Measurements from ENCODE around the gene KCNQ1.

Gene KCNQ1

GRCh38 chr11:2413742-2414579 lies 30.8 kb upstream of the KCNQ1 start:
- Histone ChIP-seq H3K9me3 (ENCODE audit: low read length) (no peaks in the 10 kb centered on the region), H3F3A (ENCODE audit: insufficient read depth, low read length) (no peaks in the 10 kb centered on the region), H3K79me2 (ENCODE audit: insufficient read depth, low read length) (no peaks in the 10 kb centered on the region), H4K20me1 (ENCODE audit: insufficient read depth, low read length) (no peaks in the 10 kb centered on the region), H3K4me3 (ENCODE audit: low read depth, low read length, poor library complexity, severe bottlenecking) (no peak overlapping the region), H3K27me3 (ENCODE audit: insufficient read depth, low read length) (peaks cover 4% of the 10 kb centered on the region; the same call in 1 of the 2 replicates), H3K27ac (ENCODE audit: low read depth, low read length, poor library complexity, severe bottlenecking) (no peak overlapping the region), H3K4me2 (ENCODE audit: low read length) (no peak overlapping the region), H3K36me3 (ENCODE audit: insufficient read depth, low read length) (no peaks in the 10 kb centered on the region), H3K4me1 (ENCODE audit: insufficient read depth, low read length, severe bottlenecking) (no peaks in the 10 kb centered on the region), H2AFZ (ENCODE audit: low read length) (no peak overlapping the region), H3K9ac (ENCODE audit: low read length) (no peak overlapping the region), H3K9me2 (ENCODE audit: low read depth, low read length) (no peaks in the 10 kb centered on the region)
- TF ChIP-seq, protein P1, sequence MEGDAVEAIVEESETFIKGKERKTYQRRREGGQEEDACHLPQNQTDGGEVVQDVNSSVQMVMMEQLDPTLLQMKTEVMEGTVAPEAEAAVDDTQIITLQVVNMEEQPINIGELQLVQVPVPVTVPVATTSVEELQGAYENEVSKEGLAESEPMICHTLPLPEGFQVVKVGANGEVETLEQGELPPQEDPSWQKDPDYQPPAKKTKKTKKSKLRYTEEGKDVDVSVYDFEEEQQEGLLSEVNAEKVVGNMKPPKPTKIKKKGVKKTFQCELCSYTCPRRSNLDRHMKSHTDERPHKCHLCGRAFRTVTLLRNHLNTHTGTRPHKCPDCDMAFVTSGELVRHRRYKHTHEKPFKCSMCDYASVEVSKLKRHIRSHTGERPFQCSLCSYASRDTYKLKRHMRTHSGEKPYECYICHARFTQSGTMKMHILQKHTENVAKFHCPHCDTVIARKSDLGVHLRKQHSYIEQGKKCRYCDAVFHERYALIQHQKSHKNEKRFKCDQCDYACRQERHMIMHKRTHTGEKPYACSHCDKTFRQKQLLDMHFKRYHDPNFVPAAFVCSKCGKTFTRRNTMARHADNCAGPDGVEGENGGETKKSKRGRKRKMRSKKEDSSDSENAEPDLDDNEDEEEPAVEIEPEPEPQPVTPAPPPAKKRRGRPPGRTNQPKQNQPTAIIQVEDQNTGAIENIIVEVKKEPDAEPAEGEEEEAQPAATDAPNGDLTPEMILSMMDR (IDR thresholded peaks at IDR 0.05; ENCODE audit: low read length): no peak

DNA sequence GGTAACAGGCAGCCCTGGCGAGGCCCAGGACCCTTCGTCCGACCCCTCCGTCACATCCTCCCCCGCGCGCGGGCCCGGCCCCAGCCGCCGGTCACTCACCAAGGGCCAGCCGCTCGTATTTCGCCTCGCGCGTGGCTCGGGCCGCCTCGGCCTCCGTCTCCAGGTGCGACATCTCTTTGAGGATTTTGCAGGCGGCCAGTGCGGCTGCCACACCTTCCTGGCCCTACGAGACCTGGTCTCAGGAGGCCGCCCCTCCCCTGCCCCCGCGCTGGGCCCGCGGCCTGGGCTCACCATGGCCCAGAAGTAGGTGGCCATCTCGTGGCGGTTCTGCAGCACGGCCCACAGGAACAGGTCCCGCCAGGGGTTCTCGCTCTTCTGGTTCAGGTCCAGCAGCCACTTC lies 30.2 kb upstream of the KCNQ1 start:
- Histone ChIP-seq H3K4me1 (ENCODE audit: insufficient read depth, low read length, severe bottlenecking) (no peaks in the 10 kb centered on the region), H3F3A (ENCODE audit: insufficient read depth, low read length) (no peaks in the 10 kb centered on the region), H3K9me3 (ENCODE audit: low read length) (no peaks in the 10 kb centered on the region), H3K79me2 (ENCODE audit: insufficient read depth, low read length) (no peaks in the 10 kb centered on the region), H3K36me3 (ENCODE audit: insufficient read depth, low read length) (no peaks in the 10 kb centered on the region), H3K9me2 (ENCODE audit: low read depth, low read length) (no peaks in the 10 kb centered on the region), H4K20me1 (ENCODE audit: insufficient read depth, low read length) (no peaks in the 10 kb centered on the region), H3K9ac (ENCODE audit: low read length) (no peak overlapping the region), H3K27ac (ENCODE audit: low read depth, low read length, poor library complexity, severe bottlenecking) (no peak overlapping the region), H3K4me3 (ENCODE audit: low read depth, low read length, poor library complexity, severe bottlenecking) (no peak overlapping the region), H3K4me2 (ENCODE audit: low read length) (no peak overlapping the region), H2AFZ (ENCODE audit: low read length) (no peak overlapping the region), H3K27me3 (ENCODE audit: insufficient read depth, low read length) (peaks cover 4% of the 10 kb centered on the region; the same call in 1 of the 2 replicates)
- TF ChIP-seq, protein P1 (IDR thresholded peaks at IDR 0.05; ENCODE audit: low read length): no peak
- TF ChIP-seq EZH2 (IDR thresholded peaks at IDR 0.05; ENCODE audit: borderline replicate concordance, low read length): no peak

- H3K4me3 ChIP-seq (ENCODE audit: low read depth, low read length, poor library complexity, severe bottlenecking): no peak overlapping the region
- H3K9ac ChIP-seq (ENCODE audit: low read length): no peak overlapping the region
- H3K79me2 ChIP-seq (ENCODE audit: insufficient read depth, low read length): no peaks in the 10 kb centered on the region
- no peak overlapping the region for H3K27ac ChIP-seq (ENCODE audit: low read depth, low read length, poor library complexity, severe bottlenecking)
- TF ChIP-seq, protein P1 (IDR thresholded peaks at IDR 0.05; ENCODE audit: low read length): no peak
- TF ChIP-seq EZH2 (IDR thresholded peaks at IDR 0.05; ENCODE audit: borderline replicate concordance, low read length): no peak
- no peaks in the 10 kb centered on the region for H3K9me2 ChIP-seq (ENCODE audit: low read depth, low read length)
- H3K9me3 ChIP-seq (ENCODE audit: low read length): no peaks in the 10 kb centered on the region
- no peaks in the 10 kb centered on the region for H4K20me1 ChIP-seq (ENCODE audit: insufficient read depth, low read length)
- H3F3A ChIP-seq (ENCODE audit: insufficient read depth, low read length): no peaks in the 10 kb centered on the region
- H2AFZ ChIP-seq (ENCODE audit: low read length): no peak overlapping the region
- H3K27me3 ChIP-seq (ENCODE audit: insufficient read depth, low read length): peaks cover 4% of the 10 kb centered on the region; the same call in 1 of the 2 replicates
- H3K4me2 ChIP-seq (ENCODE audit: low read length): no peak overlapping the region
- no peaks in the 10 kb centered on the region for H3K4me1 ChIP-seq (ENCODE audit: insufficient read depth, low read length, severe bottlenecking)
- no peaks in the 10 kb centered on the region for H3K36me3 ChIP-seq (ENCODE audit: insufficient read depth, low read length)
These were observed 29.6 kb upstream of the KCNQ1 start for GRCh38 chr11:2415171-2415570.
